HG03469 (cell line): ENCODE results near the gene GDA.

ENCODE experiments used
- ATAC-seq: cut with Tn5 transposase; IDR thresholded peaks from one replicate; pipeline ENCODE4 v1.9.1; 2021; ENCODE audit warnings: mild to moderate bottlenecking, moderate library complexity, moderate number of reproducible peaks; ENCODE audit not compliant: unreplicated experiment

The GDA gene

DNA sequence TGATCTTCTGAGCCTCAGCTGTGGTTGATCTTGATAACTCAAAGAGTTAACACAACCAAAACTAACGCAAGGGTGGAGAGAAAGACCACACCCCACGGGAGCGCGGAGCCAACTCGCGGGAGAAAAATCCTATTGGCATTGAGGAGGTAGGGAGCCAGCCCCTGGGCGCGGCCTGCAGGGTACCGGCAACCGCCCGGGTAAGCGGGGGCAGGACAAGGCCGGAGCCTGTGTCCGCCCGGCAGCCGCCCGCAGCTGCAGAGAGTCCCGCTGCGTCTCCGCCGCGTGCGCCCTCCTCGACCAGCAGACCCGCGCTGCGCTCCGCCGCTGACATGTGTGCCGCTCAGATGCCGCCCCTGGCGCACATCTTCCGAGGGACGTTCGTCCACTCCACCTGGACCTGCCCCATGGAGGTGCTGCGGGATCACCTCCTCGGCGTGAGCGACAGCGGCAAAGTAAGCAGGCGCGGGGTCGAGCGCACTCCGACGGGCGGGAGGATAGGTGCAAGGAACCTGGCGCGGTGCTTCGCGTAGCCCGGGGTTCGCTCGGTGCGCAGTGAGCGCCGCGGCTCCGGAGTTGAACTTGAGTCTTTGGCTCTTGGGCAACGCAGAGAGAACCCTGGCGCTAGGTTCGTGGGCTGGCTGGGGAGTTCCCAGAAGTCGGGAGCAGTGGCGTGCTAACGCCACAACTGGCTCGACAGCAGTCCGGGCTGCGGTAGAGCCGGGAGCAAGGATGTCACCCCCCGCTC, at the start of gene GDA:
GDA (plus strand) TSS at position 210 of the 745 bp plus-strand sequence; CDS start at position 330, 120 bp downstream.
- no peak for ATAC-seq

DNA sequence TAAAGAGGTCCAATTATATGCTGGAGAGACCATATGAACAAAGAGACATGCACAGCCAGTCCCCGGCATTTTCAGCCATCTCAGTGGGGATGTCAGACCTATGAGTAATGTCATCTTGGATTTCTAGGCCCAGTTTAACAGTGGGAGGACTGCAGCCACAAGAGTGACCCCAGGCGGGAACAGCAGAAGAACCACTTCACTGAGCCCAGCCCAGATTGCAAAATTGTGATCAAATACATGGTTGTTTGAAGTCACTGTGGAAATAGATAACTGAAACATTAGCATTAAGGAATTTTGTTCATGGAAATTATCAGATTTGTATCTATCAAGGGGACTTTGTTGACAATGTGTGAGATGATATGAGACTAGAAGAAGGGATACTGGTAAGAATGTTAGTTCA, 46.7 kb upstream of the GDA start:
- ATAC-seq: no peak

DNA sequence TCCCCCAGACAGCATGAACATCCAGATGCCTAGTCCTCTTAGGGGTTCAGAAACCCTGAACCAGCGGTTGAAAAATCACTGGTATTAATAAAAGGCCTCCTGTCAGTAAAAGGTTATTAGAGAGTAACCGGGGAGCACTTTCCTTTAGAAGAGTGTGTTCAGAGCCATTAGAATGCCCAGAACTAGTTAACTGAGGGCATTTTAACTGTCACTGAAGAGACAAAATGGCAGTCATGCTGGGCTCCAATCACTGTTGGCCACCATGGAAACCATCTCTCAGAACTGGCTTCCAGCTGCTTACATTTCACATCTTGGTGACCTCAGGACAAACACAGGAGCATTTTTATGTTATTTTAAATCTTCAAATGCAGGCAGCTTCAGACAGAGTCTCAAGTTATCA, 36.2 kb upstream of the GDA start:
- ATAC-seq: no peak

DNA sequence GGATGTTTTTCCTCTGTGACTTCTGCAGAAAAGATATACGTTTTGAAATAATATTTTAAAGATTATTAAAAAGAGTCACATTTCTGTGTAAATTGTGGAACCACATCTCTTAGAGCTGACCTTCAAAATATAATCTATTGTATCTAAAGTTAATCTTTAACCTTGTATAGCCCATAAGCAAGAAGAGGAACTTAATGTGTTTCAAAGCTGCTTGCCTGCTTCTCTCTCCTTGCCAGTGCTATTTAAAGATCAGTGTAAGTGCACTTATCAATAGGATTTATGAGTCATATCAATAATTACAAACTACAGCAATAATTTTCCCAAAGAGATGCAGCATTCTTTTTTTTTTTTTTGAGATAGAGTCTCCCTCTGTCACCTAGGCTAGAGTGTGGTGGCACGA, 29.4 kb upstream of the GDA start:
- ATAC-seq: no peak

DNA sequence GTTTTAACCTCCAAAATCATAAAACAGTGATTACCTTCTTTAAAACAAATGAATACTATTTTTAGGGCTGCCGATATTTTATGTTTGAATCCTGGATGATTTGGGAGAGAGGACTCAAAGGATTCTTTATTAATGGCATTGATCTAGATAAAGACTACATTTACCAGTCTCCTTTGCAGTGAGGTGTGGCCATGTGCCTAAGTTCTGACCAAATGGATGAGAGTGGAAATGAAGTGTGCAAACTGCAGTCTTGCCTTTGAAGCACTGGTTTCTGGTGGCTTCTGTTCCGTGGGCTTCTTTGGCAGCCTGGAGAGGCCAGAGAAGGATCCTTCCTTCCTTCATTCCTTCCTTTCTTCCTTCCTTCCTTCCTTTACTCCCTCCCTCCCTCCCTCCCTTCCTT, 24.3 kb upstream of the GDA start:
- ATAC-seq: no peak

DNA sequence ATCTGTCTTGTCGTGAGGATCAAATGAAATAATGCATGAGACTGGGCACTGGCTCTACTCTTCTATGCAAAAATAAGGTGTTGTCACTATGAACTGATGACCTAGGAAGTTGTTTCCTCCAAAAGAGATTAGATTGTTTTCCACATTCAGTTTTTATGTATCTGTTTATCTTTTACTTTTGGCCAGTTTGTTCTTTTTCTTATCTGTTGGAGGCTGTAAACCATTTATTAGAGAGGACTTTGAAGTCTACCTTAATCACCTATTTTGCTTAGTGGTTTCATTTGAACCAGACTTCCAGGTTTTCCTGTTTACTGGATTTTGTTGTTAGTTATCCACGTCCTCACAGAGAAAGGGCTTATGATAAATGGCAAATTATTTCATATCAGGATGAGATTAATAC, 21.5 kb upstream of the GDA start:
- no peak for ATAC-seq

DNA sequence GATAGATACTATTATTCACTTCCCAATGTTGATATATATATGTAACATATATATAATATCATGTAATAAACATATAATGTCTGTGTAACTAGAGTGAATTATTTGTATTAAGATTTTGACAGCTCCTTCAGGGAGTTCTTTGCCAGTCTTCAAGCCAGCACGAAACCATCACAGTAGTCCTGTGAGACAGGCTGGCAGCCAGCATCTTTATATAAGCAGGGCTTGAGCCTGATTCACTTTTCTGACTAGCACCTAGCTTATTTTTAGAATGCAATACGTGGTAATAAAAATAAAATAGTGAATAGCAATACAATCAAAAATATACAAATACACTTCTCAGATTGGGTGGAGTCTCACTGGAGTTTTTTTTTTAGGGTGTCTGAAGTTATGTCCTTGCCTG, 20.7 kb upstream of the GDA start:
- ATAC-seq: no peak

DNA sequence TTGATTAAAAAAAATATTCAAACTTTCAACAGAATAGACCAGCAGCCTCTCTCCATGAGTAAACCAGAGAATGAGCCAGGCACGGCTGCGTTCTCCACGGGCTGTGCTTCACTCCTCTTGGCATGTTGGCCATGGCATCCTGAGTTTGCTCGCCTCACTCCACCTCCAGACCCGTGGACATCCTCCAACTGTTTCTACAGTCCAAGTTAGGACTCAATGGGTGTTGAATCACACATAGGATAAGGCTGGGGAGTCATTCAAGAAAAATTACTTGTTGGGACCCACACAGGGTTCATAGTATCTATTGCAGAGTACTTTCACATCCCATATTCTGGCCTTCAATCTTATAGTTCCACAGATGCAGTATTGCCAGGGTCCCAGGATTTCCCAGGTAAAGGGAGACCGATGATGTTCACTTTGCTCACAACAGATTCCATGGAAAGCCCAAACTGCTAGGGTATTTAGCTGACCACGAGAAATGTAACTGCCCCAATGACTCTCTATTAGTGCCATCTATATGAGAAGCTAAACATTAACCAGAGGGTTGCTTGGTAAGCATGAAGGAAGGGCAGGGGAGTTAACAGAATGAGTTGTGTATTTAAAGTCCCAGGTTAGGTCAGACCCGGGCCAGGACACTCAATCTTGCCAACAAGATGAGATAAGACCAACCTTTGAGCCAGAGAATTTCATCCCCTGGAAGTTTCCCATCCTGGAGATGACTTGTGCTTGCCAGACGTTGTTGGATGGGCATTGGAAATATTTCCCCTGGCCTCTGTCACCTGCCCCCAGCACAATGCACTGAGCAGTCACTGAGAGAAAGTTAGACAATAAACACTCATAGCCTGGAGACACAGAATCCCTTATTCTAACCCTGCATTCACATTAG, 19.7 kb upstream of the GDA start:
- no peak for ATAC-seq

DNA sequence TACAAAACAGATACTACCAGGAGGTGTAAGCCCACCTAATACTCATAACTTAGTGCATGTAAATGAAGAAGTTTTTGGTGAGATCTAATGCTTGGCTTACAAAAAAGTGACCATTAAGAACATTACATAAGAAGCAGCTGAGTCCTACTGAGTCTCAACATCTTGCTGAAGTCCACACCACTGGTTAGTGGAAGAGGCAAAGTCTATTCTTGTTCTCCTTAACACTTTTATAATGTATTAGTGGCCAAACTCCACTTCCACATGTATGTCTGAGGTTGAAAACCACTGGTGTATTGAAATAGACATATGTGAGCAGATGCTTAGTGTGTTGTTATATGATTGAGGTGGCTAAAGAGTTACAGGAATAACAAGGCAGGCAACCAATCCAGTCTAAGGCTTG, 18.9 kb upstream of the GDA start:
- no peak for ATAC-seq

DNA sequence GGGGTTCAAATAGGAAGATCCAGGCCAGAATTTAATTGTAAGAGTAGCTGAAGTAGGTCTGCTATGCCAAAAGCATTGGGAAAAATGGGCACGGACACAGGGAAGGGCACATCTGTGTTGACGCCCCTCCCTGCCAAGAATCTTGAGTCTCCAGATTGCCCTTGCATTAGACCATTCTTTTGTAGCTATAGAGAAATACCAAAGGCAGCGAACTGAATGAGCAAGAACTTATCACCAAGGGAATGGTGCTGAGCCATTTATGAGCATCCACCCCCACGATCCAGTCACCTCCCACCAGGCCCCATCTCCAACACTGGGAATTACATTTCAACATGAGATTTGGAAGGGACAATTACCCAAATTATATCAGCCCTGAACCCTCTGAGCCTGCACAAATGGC, 18.0 kb upstream of the GDA start:
- no peak for ATAC-seq

DNA sequence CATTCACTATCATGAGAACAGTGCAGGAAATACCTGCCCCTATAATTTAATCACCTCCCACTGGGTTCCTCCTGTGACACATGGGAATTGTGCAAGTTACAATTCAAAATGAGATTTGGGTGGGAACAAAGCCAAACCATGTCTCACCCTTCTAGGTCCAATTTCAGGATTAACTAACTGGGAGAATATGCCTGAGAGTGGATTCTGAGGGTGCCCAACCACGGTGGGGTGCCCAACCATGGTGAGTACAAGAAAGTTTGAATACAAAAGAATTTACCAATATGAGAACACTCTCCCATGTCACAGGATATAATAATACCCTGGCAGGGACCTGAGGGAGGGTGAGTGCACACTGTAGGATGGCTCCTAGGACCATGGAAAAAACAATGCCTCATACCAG, 17.2 kb upstream of the GDA start:
- ATAC-seq: no peak

DNA sequence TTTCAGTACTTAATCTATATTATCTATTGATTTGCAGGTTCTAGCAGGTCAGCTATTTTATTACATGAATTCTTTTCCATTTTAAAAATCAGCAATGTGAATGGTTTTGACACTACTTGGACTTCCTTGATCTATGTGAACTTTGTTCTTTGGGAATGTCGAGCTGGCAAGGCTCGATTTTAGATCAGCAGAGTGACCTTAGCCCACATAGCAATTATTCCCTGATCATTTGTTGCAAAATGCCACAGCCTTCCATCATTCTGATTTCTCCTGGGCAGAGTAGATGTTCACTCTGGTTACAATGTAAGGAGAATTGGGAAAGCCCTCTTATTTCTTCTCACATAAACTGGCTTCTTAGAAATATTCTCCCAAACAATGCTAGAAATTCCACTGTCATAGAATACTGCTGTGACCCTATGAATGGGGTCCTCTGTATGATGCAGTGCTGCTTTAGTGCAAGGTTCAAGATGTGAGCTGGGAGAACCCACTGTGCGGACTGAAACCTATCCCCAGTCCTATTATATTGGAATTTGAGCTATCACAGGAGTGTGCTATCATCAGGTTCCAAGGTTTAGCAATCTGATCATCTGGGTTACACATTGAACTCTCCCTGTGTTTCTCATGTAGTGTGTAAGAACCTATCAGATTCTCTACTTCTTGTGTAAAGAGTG, 15.7 kb upstream of the GDA start:
- ATAC-seq: no peak

DNA sequence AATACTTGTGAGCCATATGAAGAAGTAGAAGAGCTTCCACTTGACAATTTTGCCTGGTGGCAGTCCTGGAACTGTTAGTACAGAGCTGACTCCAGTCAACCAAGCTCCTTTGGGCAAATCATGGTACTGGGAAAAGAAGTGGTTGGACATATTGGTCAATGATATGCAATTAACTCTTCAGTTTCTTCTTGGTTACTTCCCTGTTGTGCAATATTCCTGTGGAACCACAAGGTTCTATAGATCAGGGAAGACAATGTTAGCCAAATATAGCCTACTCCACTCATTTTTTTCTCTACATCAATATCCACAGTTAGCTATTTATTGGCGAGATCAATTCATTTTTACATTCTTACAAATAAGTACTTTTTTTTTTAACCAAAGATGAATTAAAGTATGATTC, 14.4 kb upstream of the GDA start:
- no peak for ATAC-seq

DNA sequence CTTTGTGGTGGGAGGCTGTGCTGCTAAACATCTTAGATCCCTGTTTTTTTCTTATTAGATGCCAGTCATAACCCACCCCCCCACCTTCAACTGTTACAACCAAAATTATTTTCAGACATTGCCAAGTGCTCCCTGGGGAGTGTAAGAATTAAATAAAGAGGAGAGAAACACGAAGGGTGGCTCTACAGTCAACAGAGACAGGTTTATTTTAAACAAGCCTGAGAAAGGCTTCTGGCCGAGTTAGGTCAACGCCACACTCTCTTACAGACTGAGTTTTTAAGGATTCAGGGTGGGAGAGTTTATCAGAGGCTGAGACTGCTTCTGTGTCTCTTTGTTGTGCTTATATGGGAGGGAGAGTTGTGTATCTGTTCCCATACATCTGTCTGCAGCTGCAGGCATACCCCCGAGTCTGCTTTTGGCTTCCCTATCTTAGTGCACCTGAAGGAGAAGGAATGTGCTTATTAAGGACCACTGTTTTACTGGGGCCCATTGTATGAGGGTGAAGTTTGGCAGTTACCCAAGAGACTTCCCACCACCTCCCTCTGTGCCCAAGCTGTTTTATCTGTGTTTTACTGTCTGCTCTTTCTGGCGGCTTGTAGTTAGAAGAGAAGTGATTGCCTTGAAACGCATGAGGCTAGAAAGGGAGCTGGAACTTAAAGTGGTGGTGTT, 11.4 kb upstream of the GDA start:
- no peak for ATAC-seq

DNA sequence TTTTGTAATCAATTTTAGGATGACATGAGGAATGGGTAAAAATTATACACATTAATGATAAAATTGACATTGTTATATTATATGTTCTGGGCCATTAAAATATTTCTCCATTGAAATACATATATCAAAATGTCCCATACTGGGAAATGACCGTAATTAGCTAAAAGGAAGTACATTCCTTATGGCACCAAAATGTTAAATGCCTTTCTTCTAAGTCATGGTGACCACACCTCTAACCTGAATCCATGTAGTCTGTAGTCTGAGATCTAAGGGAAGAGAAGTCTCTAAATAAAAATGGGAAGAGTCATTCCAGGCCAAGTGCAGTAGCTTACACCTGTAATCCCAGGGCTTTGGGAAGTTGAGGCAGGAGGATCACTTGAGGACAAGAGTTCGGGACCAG, 10.0 kb upstream of the GDA start:
- ATAC-seq: no peak

DNA sequence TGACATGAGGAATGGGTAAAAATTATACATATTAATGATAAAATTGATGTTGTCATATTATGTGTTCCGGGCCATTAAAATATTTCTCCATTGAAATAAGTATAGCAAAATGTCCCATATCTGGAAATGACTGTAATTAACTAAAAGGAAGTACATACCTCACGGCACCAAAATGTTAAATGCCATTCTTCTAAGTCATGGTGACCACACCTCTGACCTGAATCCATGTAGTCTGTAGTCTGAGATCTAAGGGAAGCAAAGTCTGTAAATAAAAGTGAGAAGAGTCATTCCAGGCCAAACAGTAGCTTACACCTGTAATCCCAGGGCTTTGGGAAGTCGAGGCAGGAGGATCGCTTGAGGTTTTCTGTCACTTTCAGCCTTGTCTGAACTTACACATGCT, 8.7 kb upstream of the GDA start:
- no peak for ATAC-seq

DNA sequence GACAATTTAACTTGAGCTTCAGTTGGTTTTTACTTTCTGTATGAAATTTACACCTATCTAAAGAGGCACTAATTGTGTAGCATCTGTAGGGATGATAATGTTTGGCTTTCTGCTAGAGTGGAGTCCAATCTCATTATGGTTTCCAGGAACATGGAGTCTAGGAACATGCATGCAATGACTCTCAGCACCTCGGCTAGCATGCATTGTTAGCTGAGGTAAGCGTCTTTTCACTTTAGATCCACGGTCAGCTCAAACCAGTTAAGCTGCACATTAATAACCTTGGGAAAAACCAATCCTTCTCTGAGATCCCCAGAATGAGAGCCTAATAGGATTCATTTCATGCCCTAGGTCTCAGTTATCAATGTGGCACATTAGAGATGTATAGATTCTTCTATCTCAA, 7.8 kb upstream of the GDA start:
- no peak for ATAC-seq

DNA sequence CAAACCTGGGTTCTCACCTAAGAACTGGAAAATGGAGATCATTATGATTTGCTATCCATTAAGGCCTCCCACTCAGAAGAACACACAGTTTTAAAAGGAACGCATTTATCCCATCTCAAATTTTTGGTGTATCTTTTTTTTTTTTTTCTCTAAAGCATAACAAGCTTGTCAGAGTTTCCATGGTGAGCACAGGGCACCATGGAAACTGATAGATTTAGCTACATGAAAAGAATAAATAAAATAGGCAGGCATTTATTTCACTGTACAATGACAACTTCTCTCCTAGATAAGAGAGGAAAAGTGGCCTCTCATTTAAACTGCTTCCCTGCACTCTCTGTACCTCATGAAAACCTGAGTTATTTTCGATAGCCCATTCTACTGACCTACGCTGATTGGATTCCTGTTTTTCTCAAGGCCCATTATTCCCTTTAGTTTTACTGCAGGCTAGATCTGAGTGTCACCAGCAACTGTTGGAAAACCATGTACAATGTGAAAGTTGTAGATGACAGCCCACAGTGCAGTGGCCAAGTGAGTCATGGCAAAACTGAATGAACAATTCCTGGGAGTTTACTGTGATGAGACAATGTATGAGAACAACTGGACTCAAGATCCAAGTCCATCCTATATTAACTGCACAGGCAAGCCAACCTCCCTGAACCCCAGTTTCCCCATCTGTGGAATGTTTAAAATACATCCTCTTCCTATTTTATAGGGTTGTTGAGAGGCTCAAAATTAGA, 4.3 kb upstream of the GDA start:
- ATAC-seq: no peak

DNA sequence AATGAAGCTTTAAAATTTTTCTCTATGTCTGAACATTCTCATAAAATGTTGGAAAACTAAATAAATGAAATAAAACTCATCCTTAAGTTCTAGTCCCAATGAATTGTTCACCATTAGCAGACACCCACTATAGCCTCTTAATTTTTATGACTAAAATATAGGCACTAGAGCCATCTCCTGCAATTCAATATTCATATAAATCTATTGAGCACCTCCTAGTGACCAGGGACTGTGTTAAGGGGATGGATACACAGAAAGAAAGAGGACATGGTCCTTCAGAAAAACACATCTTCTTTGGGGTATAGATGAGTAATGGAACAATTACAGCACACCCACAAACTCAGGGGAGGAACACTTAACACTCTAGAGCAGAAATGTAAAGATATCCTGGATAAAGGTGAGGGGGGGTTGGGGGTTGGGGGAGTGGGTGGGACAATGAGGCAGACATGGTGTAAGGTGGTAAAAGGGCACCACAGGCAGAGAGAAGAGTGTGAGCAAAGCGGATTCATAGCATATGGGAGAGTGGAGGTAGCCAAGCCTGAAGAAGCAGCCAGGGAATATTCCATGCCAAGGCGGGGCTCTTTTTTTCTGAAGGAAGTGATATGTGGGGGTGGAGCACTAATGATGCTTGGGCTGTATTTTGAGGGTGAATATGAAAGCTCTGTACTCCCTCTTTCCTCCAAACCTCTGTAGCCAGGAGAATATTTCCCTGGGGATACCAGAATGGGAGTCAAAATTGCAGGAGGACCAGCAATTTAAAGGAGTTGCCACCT, 3.3 kb upstream of the GDA start:
- no peak for ATAC-seq

DNA sequence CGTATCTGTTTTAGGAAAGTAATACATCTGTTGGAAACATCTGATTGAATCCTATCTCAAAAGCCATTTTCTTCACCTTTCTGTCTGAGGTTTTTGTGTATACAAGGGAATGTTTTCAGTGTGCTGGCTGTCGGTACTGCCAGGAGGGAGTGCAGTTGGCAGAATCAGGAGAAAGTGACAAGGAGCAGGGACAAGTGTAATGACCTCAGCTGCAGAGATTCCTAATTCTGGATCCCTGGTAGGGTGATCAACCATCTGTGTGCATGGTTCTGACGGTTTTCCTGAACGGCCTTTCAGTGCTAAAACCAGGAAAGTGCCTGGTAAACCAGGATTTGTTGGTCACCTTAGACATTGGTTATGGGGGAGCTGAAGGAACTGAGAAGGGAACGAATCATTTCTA, 1.6 kb upstream of the GDA start:
- no peak for ATAC-seq
